ENCODE measurements around the gene OR2A42.
"Not testable (repeated sequence)": the region's sequence is repeated elsewhere in the genome, so short reads cannot be mapped to it uniquely, and the experiment has no call there.

The OR2A42 gene

GRCh38 chr7:144220531-144220930, 18.9 kb downstream of the OR2A42 start:
- DNase-seq: not testable (repeated sequence)

GRCh38 chr7:144219149-144219548, 20.3 kb downstream of the OR2A42 start:
- not testable (repeated sequence) for DNase-seq

GRCh38 chr7:144218581-144218980, 20.8 kb downstream of the OR2A42 start:
- DNase-seq: peak; percentile 22

- DNase-seq: not testable (repeated sequence)
Measured at GRCh38 chr7:144217200-144217599, 22.2 kb downstream of the OR2A42 start.

- not testable (repeated sequence) for DNase-seq
Measured at GRCh38 chr7:144205306-144205705, 34.1 kb downstream of the OR2A42 start.

- DNase-seq: not testable (repeated sequence)
Measured at GRCh38 chr7:144203086-144203485, 36.3 kb downstream of the OR2A42 start.

GRCh38 chr7:144201978-144202377, 37.4 kb downstream of the OR2A42 start:
- DNase-seq: not testable (repeated sequence)

GRCh38 chr7:144198934-144199333, 40.5 kb downstream of the OR2A42 start:
- DNase-seq: not testable (repeated sequence)

- DNase-seq: not testable (repeated sequence)
Measured at GRCh38 chr7:144195212-144195872, 44.1 kb downstream of the OR2A42 start, which contains the start of gene ARHGEF35. ARHGEF35 (minus strand) TSS chr7:144195833; CDS start chr7:144188383, 7,450 bp downstream.

- DNase-seq: not testable (repeated sequence)
Measured at GRCh38 chr7:144194453-144194852, 45.0 kb downstream of the OR2A42 start.

GRCh38 chr7:144193782-144194181, 45.6 kb downstream of the OR2A42 start:
- DNase-seq: not testable (repeated sequence)

- DNase-seq: not testable (repeated sequence)
Measured at GRCh38 chr7:144188578-144189171, 50.7 kb downstream of the OR2A42 start.

GRCh38 chr7:144187848-144188247, 51.6 kb downstream of the OR2A42 start:
- DNase-seq: not testable (repeated sequence)

- DNase-seq: not testable (repeated sequence)
Measured at GRCh38 chr7:144183166-144183565, 56.2 kb downstream of the OR2A42 start, which contains the start of gene CTAGE4. CTAGE4 (plus strand) TSS chr7:144183466; CDS start chr7:144183504, 38 bp downstream.

GRCh38 chr7:144179165-144179479, 60.3 kb downstream of the OR2A42 start:
- DNase-seq: not testable (repeated sequence)

- DNase-seq: not testable (repeated sequence)
Measured at GRCh38 chr7:144178380-144179164, 60.8 kb downstream of the OR2A42 start.

Measured in islet precursor cell (in vitro differentiated cells).